HG03439 (cell line): Measurements from ENCODE around the gene NUFIP1.
"Not testable (repeated sequence)": the region's sequence is repeated elsewhere in the genome, so short reads cannot be mapped to it uniquely, and the experiment has no call there.

Experiments
- ATAC-seq: cut with Tn5 transposase; IDR thresholded peaks from one replicate; pipeline ENCODE4 v1.9.1; 2021; ENCODE audit warnings: mild to moderate bottlenecking, moderate library complexity; ENCODE audit not compliant: unreplicated experiment

Gene NUFIP1

GRCh38 chr13:44920013-44920412 is 69.3 kb downstream of the NUFIP1 start:
- no peak for ATAC-seq

GRCh38 chr13:44919104-44919804 is 70.0 kb downstream of the NUFIP1 start:
- no peak for ATAC-seq

- ATAC-seq: peak; percentile 90
Observed at GRCh38 chr13:44918326-44919103, 70.8 kb downstream of the NUFIP1 start.

GRCh38 chr13:44917589-44918325 is 71.5 kb downstream of the NUFIP1 start:
- peak; percentile 80 for ATAC-seq

GRCh38 chr13:44912278-44913016 is 76.8 kb downstream of the NUFIP1 start:
- ATAC-seq: no peak

GRCh38 chr13:44908712-44909111 is 80.6 kb downstream of the NUFIP1 start:
- no peak for ATAC-seq

- ATAC-seq: no peak
Observed at GRCh38 chr13:44908266-44908665, 81.0 kb downstream of the NUFIP1 start.

GRCh38 chr13:44906713-44907112 is 82.6 kb downstream of the NUFIP1 start:
- ATAC-seq: no peak

- no peak for ATAC-seq
Observed at GRCh38 chr13:44906230-44906629, 83.0 kb downstream of the NUFIP1 start.

- no peak for ATAC-seq
Observed at GRCh38 chr13:44905556-44905955, 83.7 kb downstream of the NUFIP1 start.

- ATAC-seq: no peak
Observed at GRCh38 chr13:44904967-44905366, 84.3 kb downstream of the NUFIP1 start.

GRCh38 chr13:44903574-44903985 is 85.7 kb downstream of the NUFIP1 start:
- ATAC-seq: no peak

- no peak for ATAC-seq
Observed at GRCh38 chr13:44902738-44903137, 86.5 kb downstream of the NUFIP1 start.

GRCh38 chr13:44899967-44900366 is 89.3 kb downstream of the NUFIP1 start:
- ATAC-seq: no peak

GRCh38 chr13:44898308-44898707 is 91.0 kb downstream of the NUFIP1 start:
- not testable (repeated sequence) for ATAC-seq

- ATAC-seq: no peak
Observed at GRCh38 chr13:44895953-44896335, 93.3 kb downstream of the NUFIP1 start.

- no peak for ATAC-seq
Observed at GRCh38 chr13:44895264-44895952, 93.9 kb downstream of the NUFIP1 start.

GRCh38 chr13:44894001-44894770 is 95.1 kb downstream of the NUFIP1 start:
- no peak for ATAC-seq
